ENCODE results near the gene OLFML2A.
A peak's percentile ranks its signal among the peaks of the same experiment; 100 is the strongest.

OLFML2A gene

GRCh38 chr9:124803911-124804310 lies 27.0 kb downstream of the OLFML2A start:
- ChIA-PET CTCF (interaction anchor here (0.6 to 0.7 kb wide), 2 partner anchors 25 to 49 kb away, joined by 3 to 7 read pairs; partner anchors contain the start of gene WDR38), POLR2A (ENCODE audit: low non-redundant PET) (no interaction called here)
- TF ChIP-seq CTCF (conservative IDR thresholded peaks at IDR 0.05; ENCODE audit: low read depth), result no peak
- peak overlapping the region; percentile 73 for H3K27ac ChIP-seq
- no peak for DNase-seq (ENCODE audit: low spot score)

GRCh38 chr9:124805186-124805585 lies 28.3 kb downstream of the OLFML2A start:
- TF ChIP-seq CTCF (conservative IDR thresholded peaks at IDR 0.05; ENCODE audit: low read depth), result no peak
- no peak for DNase-seq (ENCODE audit: low spot score)
- ChIA-PET CTCF (interaction anchor here (1.4 kb wide), 1 partner anchor 31 kb away, joined by 5 read pairs; no protein-coding TSS in a partner anchor), POLR2A (ENCODE audit: low non-redundant PET) (no interaction called here)
- peak overlapping the region; percentile 73; the same call in 1 of the 2 replicates for H3K27ac ChIP-seq

GRCh38 chr9:124808246-124808956 lies 31.5 kb downstream of the OLFML2A start:
- CTCF ChIA-PET, result interaction anchor here (0.5 to 5.6 kb wide), 5 partner anchors 13 to 1523 kb away, joined by 3 to 53 read pairs (median 4); partner anchors contain the start of gene WDR38
- no peak for DNase-seq (ENCODE audit: low spot score)
- no peak for TF ChIP-seq CTCF (conservative IDR thresholded peaks at IDR 0.05; ENCODE audit: low read depth)
- POLR2A ChIA-PET (ENCODE audit: low non-redundant PET), result no interaction called here
- peak overlapping the region; percentile 94 for H3K27ac ChIP-seq

GRCh38 chr9:124809211-124809610 lies 32.3 kb downstream of the OLFML2A start:
- peak overlapping the region; percentile 94 for H3K27ac ChIP-seq
- ChIA-PET CTCF (interaction anchor here (0.6 to 5.6 kb wide), 4 partner anchors 29 to 44 kb away, joined by 3 to 53 read pairs (median 5); partner anchors contain the start of gene WDR38), POLR2A (ENCODE audit: low non-redundant PET) (no interaction called here)
- TF ChIP-seq CTCF (conservative IDR thresholded peaks at IDR 0.05; ENCODE audit: low read depth), result no peak
- no peak for DNase-seq (ENCODE audit: low spot score)

- CTCF ChIA-PET, result interaction anchor here (5.6 kb wide), 1 partner anchor 43 kb away, joined by 53 read pairs; the partner anchor contains the start of gene WDR38
- peak overlapping the region; percentile 94 for H3K27ac ChIP-seq
- POLR2A ChIA-PET (ENCODE audit: low non-redundant PET), result no interaction called here
Measured at GRCh38 chr9:124809741-124810500, 33.0 kb downstream of the OLFML2A start.

More at GRCh38 chr9:124809741-124810500, 33.0 kb downstream of the OLFML2A start:
- TF ChIP-seq CTCF (conservative IDR thresholded peaks at IDR 0.05; ENCODE audit: low read depth), result no peak
- DNase-seq (ENCODE audit: low spot score), result no peak

Measured in RWPE1 (cell line).